Measurements from ENCODE around the gene CDKAL1.

The CDKAL1 gene

DNA sequence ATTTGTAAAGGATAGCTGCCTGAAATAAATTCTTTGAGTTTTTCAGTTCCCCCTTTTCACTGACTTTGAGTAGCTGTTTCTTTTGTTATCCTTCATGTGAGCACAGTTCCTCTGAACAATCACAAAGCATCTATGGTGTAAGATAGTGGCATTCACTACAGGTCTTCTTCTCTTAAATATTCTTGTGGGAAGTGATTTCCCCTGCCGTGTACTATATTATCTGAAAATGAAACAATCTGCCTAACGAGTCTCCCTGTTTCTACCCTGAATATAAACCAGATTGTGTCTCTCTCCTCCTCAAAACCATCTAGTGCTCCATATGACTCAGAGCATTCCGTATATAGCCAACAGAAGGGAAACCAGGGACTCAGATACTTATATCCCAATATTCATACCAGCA lies 679.2 kb downstream of the CDKAL1 start:
- Histone ChIP-seq H3K4me2 (ENCODE audit: low read depth, low read length) (no peak overlapping the region), H3K4me1 (ENCODE audit: low read length) (no peaks in the 10 kb centered on the region), H3K79me2 (ENCODE audit: low read length) (no peaks in the 10 kb centered on the region), H3K9ac (ENCODE audit: low read length) (no peak overlapping the region), H3K36me3 (replicated peaks; ENCODE audit: insufficient read depth, low read length) (no peaks in the 10 kb centered on the region), H3F3A (ENCODE audit: insufficient read depth, low read length) (no peaks in the 10 kb centered on the region), H3K9me2 (replicated peaks; ENCODE audit: insufficient read depth, low read length) (no peaks in the 10 kb centered on the region), H3K27me3 (replicated peaks; ENCODE audit: insufficient read depth, low read length) (no peaks in the 10 kb centered on the region), H3K9me3 (replicated peaks; ENCODE audit: insufficient read depth, low read length) (no peaks in the 10 kb centered on the region), H4K20me1 (ENCODE audit: insufficient read depth, low read length) (no peaks in the 10 kb centered on the region), H3K27ac (ENCODE audit: low read length) (no peak overlapping the region), H3K4me3 (ENCODE audit: low read length) (no peak overlapping the region), H2AFZ (ENCODE audit: low read length) (no peak overlapping the region)
- TF ChIP-seq, protein P1, sequence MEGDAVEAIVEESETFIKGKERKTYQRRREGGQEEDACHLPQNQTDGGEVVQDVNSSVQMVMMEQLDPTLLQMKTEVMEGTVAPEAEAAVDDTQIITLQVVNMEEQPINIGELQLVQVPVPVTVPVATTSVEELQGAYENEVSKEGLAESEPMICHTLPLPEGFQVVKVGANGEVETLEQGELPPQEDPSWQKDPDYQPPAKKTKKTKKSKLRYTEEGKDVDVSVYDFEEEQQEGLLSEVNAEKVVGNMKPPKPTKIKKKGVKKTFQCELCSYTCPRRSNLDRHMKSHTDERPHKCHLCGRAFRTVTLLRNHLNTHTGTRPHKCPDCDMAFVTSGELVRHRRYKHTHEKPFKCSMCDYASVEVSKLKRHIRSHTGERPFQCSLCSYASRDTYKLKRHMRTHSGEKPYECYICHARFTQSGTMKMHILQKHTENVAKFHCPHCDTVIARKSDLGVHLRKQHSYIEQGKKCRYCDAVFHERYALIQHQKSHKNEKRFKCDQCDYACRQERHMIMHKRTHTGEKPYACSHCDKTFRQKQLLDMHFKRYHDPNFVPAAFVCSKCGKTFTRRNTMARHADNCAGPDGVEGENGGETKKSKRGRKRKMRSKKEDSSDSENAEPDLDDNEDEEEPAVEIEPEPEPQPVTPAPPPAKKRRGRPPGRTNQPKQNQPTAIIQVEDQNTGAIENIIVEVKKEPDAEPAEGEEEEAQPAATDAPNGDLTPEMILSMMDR (IDR thresholded peaks at IDR 0.05; ENCODE audit: low read length) = no peak
- TF ChIP-seq EZH2phosphoT487 (IDR thresholded peaks at IDR 0.05; ENCODE audit: low read length) (no peak), EZH2 (optimal IDR thresholded peaks at IDR 0.05; ENCODE audit: low read depth, low read length) (no peak)
- no peak for DNase-seq

- no peak overlapping the region for H3K4me2 ChIP-seq (ENCODE audit: low read depth, low read length)
- no peak overlapping the region for H3K27ac ChIP-seq (ENCODE audit: low read length)
Measured at GRCh38 chr6:21214738-21215448, 680.6 kb downstream of the CDKAL1 start.

DNA sequence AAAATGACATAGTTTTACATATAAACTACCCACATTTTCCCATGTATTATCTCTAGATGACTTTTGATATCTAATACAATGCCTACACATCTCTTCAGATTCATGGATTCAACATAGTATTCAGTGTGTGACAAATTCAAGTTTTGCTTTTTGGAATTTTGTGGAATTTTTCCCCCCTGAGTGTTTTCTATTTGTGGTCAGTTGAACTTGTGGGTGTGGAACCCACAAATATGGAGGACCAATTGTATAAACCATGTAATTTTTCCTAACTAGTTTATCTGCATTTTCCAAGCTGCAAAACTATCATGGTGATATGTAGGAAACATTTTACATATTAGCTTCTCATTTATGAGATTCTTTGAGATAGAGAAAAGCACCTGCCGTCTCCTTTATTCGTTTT lies 685.0 kb downstream of the CDKAL1 start:
- Histone ChIP-seq H3K36me3 (replicated peaks; ENCODE audit: insufficient read depth, low read length) (no peaks in the 10 kb centered on the region), H4K20me1 (ENCODE audit: insufficient read depth, low read length) (no peaks in the 10 kb centered on the region), H3K9me2 (replicated peaks; ENCODE audit: insufficient read depth, low read length) (no peaks in the 10 kb centered on the region), H3F3A (ENCODE audit: insufficient read depth, low read length) (no peaks in the 10 kb centered on the region), H3K9ac (ENCODE audit: low read length) (no peak overlapping the region), H3K27ac (ENCODE audit: low read length) (no peak overlapping the region), H3K4me2 (ENCODE audit: low read depth, low read length) (no peak overlapping the region), H2AFZ (ENCODE audit: low read length) (no peak overlapping the region), H3K27me3 (replicated peaks; ENCODE audit: insufficient read depth, low read length) (no peaks in the 10 kb centered on the region), H3K9me3 (replicated peaks; ENCODE audit: insufficient read depth, low read length) (no peaks in the 10 kb centered on the region), H3K4me3 (ENCODE audit: low read length) (no peak overlapping the region), H3K79me2 (ENCODE audit: low read length) (no peaks in the 10 kb centered on the region), H3K4me1 (ENCODE audit: low read length) (no peaks in the 10 kb centered on the region)
- TF ChIP-seq EZH2 (optimal IDR thresholded peaks at IDR 0.05; ENCODE audit: low read depth, low read length) (no peak), EZH2phosphoT487 (IDR thresholded peaks at IDR 0.05; ENCODE audit: low read length) (no peak)
- DNase-seq = no peak

More at GRCh38 chr6:21214738-21215448, 680.6 kb downstream of the CDKAL1 start:
- no peaks in the 10 kb centered on the region for H3K9me2 ChIP-seq (replicated peaks; ENCODE audit: insufficient read depth, low read length)
- H4K20me1 ChIP-seq (ENCODE audit: insufficient read depth, low read length) = no peaks in the 10 kb centered on the region
- no peak overlapping the region for H3K4me3 ChIP-seq (ENCODE audit: low read length)
- no peak for DNase-seq
- no peaks in the 10 kb centered on the region for H3K27me3 ChIP-seq (replicated peaks; ENCODE audit: insufficient read depth, low read length)
- H3K9me3 ChIP-seq (replicated peaks; ENCODE audit: insufficient read depth, low read length) = no peaks in the 10 kb centered on the region
- no peaks in the 10 kb centered on the region for H3F3A ChIP-seq (ENCODE audit: insufficient read depth, low read length)
- no peak overlapping the region for H2AFZ ChIP-seq (ENCODE audit: low read length)
- no peaks in the 10 kb centered on the region for H3K79me2 ChIP-seq (ENCODE audit: low read length)
- no peak overlapping the region for H3K9ac ChIP-seq (ENCODE audit: low read length)
- TF ChIP-seq, protein P1 (IDR thresholded peaks at IDR 0.05; ENCODE audit: low read length) = no peak
- TF ChIP-seq EZH2 (optimal IDR thresholded peaks at IDR 0.05; ENCODE audit: low read depth, low read length) (no peak), EZH2phosphoT487 (IDR thresholded peaks at IDR 0.05; ENCODE audit: low read length) (no peak)
- no peaks in the 10 kb centered on the region for H3K36me3 ChIP-seq (replicated peaks; ENCODE audit: insufficient read depth, low read length)
- no peaks in the 10 kb centered on the region for H3K4me1 ChIP-seq (ENCODE audit: low read length)

GRCh38 chr6:21219856-21220255 lies 685.6 kb downstream of the CDKAL1 start:
- no peak overlapping the region for H2AFZ ChIP-seq (ENCODE audit: low read length)
- no peaks in the 10 kb centered on the region for H3K4me1 ChIP-seq (ENCODE audit: low read length)
- H3K27me3 ChIP-seq (replicated peaks; ENCODE audit: insufficient read depth, low read length) = no peaks in the 10 kb centered on the region
- no peaks in the 10 kb centered on the region for H4K20me1 ChIP-seq (ENCODE audit: insufficient read depth, low read length)
- H3F3A ChIP-seq (ENCODE audit: insufficient read depth, low read length) = no peaks in the 10 kb centered on the region
- no peaks in the 10 kb centered on the region for H3K9me2 ChIP-seq (replicated peaks; ENCODE audit: insufficient read depth, low read length)
- no peak overlapping the region for H3K4me2 ChIP-seq (ENCODE audit: low read depth, low read length)
- no peaks in the 10 kb centered on the region for H3K9me3 ChIP-seq (replicated peaks; ENCODE audit: insufficient read depth, low read length)
- H3K9ac ChIP-seq (ENCODE audit: low read length) = no peak overlapping the region
- no peaks in the 10 kb centered on the region for H3K36me3 ChIP-seq (replicated peaks; ENCODE audit: insufficient read depth, low read length)
- no peak overlapping the region for H3K4me3 ChIP-seq (ENCODE audit: low read length)
- no peak for TF ChIP-seq EZH2phosphoT487 (IDR thresholded peaks at IDR 0.05; ENCODE audit: low read length)
- TF ChIP-seq, protein P1 (IDR thresholded peaks at IDR 0.05; ENCODE audit: low read length) = no peak
- TF ChIP-seq EZH2 (optimal IDR thresholded peaks at IDR 0.05; ENCODE audit: low read depth, low read length) = no peak
- no peak overlapping the region for H3K27ac ChIP-seq (ENCODE audit: low read length)
- no peaks in the 10 kb centered on the region for H3K79me2 ChIP-seq (ENCODE audit: low read length)
- DNase-seq = no peak
